Jurkat, Clone E6-1 (cell line): ENCODE results near the gene HOXC11.

Experiments
- DNase-seq: peaks from one replicate; pipeline ENCODE4 v3.0.0-alpha.2; 2011; ENCODE audit warnings: low read depth, low spot score
- H3K4me3 ChIP-seq: 2 replicates; pipeline ENCODE4 v1.5.1; 2011; ENCODE audit warnings: mild to moderate bottlenecking, low read length, control low read depth, moderate library complexity

Gene HOXC11

GRCh38 chr12:54003625-54004024, 30.7 kb downstream of the HOXC11 start:
- DNase-seq: no peak

GRCh38 chr12:54004063-54004840, 31.3 kb downstream of the HOXC11 start:
- DNase-seq: no peak
- no peak overlapping the region for H3K4me3 ChIP-seq

More at GRCh38 chr12:54003625-54004024, 30.7 kb downstream of the HOXC11 start:
- no peak overlapping the region for H3K4me3 ChIP-seq

GRCh38 chr12:54004841-54005530, 32.1 kb downstream of the HOXC11 start:
- no peak for DNase-seq

GRCh38 chr12:54005531-54005852, 32.6 kb downstream of the HOXC11 start:
- H3K4me3 ChIP-seq: peak overlapping the region; percentile 18
- DNase-seq: no peak

More at GRCh38 chr12:54004841-54005530, 32.1 kb downstream of the HOXC11 start:
- H3K4me3 ChIP-seq: no peak overlapping the region

GRCh38 chr12:54005853-54006558, 33.1 kb downstream of the HOXC11 start:
- H3K4me3 ChIP-seq: peak overlapping the region; percentile 18
- peak; percentile 50 for DNase-seq

- H3K4me3 ChIP-seq: no peak overlapping the region
- DNase-seq: no peak
Observed at GRCh38 chr12:54006559-54007220, 33.8 kb downstream of the HOXC11 start.

- H3K4me3 ChIP-seq: no peak overlapping the region
- DNase-seq: no peak
Observed at GRCh38 chr12:54007538-54008259, 34.8 kb downstream of the HOXC11 start.

GRCh38 chr12:54008260-54008552, 35.3 kb downstream of the HOXC11 start:
- H3K4me3 ChIP-seq: no peak overlapping the region
- DNase-seq: no peak

- H3K4me3 ChIP-seq: no peak overlapping the region
- DNase-seq: no peak
Observed at GRCh38 chr12:54009171-54010052, 36.5 kb downstream of the HOXC11 start.

- H3K4me3 ChIP-seq: no peak overlapping the region
Observed at GRCh38 chr12:54010053-54010971, 37.4 kb downstream of the HOXC11 start.

GRCh38 chr12:54010972-54011664, 38.2 kb downstream of the HOXC11 start:
- no peak for DNase-seq
- no peak overlapping the region for H3K4me3 ChIP-seq

More at GRCh38 chr12:54010053-54010971, 37.4 kb downstream of the HOXC11 start:
- no peak for DNase-seq

GRCh38 chr12:54011665-54012532, 39.0 kb downstream of the HOXC11 start:
- no peak for DNase-seq
- H3K4me3 ChIP-seq: no peak overlapping the region

- DNase-seq: no peak
- H3K4me3 ChIP-seq: no peak overlapping the region
Observed at GRCh38 chr12:54012631-54013409, 39.9 kb downstream of the HOXC11 start.

- no peak for DNase-seq
- no peak overlapping the region for H3K4me3 ChIP-seq
Observed at GRCh38 chr12:54014377-54015017, 41.6 kb downstream of the HOXC11 start.
